HK-2 (cell line): ENCODE data around the gene URB2.

ENCODE experiments used
- DNase-seq: peaks from one replicate; pipeline ENCODE4 v3.0.0-alpha.2; 2018; ENCODE audit not compliant: unreplicated experiment

Gene URB2

DNA sequence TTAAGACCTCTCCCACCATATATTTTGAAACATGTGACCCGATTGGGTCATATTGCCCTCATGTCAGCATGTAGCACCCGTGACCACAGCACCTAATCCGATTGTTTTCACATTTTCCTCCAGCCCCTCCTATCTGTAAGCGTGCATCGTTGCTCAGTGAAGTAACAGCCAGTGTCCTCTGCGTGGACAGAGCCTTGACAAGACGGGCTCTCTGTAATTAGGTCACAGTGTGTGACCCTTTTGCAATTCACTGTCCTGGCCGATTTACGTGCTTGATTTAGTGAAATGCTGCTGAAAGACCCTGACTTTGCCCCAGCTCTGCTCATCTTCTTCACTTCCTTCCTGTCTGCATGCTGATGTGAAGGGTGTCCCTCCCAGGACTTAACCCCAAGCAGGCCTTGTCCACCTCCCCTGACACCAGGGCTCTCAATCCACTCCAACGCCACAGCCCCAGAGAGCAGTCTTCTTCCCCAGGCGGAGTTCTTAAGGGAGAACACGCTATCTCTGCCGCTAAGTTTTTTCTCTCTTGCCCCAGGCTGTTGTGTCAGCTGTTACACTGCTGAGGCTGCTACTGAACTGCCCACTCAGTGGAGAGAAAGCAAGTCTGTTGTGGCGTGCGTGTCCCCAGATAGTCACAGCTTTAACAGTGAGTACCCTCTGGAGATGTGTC is 19.4 kb downstream of the URB2 start:
- no peak for DNase-seq

- DNase-seq, result no peak
Observed at GRCh38 chr1:229648406-229648805, 22.4 kb downstream of the URB2 start.

- DNase-seq, result no peak
Observed at GRCh38 chr1:229650045-229650444, 24.0 kb downstream of the URB2 start.

DNA sequence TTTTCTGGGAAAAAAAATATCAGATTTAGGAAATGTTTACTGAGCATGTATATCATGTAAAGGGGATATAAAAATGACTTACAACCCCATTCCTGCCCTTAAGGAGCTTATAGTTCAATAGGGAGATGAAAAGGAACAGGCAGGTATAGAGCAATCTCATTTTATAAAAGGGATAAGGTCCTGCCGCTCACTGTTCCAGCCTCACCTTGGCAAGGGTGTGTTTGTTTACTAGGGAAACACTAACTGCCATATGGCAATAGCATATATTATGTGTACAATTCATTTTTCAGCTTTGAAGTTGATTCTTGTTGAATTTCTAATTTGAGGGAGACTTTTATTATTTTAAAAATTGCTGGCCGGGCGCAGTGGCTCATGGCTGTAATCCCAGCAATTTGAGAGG is 25.5 kb downstream of the URB2 start:
- DNase-seq, result no peak

DNA sequence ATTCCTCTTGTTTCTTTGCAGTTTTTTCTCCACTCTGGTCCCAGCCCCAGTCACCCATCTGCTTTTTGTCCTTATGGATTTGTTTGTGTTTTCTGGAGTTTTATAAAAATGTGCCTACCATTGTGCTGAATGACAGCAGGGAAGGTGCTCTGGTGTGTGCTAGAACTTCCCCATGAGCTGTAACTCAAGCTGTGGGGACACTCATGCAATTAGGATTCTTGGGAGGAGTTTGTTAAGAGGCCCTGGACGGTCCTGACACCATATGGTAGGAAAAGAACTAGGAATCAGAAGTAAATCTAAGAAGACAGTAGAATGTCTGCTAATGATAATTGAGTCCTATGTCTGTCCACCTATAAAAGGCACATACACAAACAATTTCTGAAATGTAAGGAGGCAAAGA is 27.4 kb downstream of the URB2 start:
- no peak for DNase-seq

DNA sequence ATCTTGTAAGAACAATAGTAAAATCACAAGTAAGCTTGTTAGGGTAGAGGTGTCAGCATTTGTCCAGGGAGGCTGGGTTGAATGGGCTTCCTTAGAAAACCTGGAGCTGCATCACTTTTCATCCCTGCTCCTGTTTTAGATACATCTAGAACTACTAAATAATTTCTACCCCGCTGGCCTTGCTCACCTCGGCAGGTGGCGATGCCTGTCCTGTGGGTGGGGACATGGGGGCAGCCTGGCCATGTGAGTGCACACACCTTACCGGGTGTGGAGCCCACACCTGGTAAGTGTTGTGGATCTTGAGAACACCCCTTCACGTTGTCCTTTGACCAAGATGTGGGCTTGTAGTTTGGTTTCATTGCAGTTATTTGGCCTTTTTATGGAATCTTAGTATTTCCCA is 29.7 kb downstream of the URB2 start:
- DNase-seq, result no peak

- DNase-seq, result no peak
Observed at GRCh38 chr1:229657993-229658755, 32.1 kb downstream of the URB2 start.

DNA sequence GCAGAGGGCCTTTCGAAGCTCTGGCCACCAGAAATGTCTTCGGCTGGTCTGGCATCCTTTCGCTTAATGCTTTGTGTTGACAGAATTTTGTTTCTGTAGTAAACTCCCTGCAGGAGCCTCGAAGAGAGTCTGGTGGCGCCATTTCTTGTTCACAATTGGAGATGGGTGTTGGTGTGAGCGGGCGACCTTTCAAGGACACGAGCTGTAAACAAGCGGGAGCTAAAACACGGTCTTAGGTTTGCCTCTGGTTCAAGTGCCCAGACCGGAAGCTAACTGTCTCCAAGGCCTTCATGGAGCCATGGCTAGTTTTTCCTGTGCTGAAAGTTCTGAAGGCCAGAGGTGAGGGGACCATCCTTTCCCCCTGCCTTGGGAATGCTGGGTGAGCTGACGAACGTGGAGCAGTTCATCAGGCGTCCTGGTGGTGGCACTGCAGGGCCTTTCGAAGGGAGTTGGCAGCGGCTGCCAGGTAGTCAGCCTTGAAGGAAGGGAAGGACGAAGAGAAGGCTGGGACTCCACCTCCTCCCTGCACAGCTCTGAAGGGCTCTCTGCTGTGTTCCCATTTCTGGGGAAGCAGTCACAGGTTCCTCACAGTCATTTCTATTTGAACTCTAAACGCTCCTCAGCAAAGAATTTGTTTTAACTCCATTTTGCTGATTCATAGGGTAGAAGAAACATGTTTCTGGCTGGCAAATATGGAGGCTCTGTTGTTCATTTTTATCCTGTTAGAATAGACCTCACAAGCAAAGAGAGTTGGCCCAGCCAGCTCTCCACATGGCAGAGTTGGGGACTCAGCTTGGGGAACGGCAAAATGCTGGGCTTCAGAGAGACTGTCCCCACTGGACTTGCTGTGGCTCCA is 35.2 kb downstream of the URB2 start:
- DNase-seq, result peak; percentile 69

GRCh38 chr1:229661897-229662296 is 35.9 kb downstream of the URB2 start:
- no peak for DNase-seq

GRCh38 chr1:229664133-229664689 is 38.2 kb downstream of the URB2 start:
- peak; percentile 44 for DNase-seq

- no peak for DNase-seq
Observed at GRCh38 chr1:229665912-229666558, 40.0 kb downstream of the URB2 start.

DNA sequence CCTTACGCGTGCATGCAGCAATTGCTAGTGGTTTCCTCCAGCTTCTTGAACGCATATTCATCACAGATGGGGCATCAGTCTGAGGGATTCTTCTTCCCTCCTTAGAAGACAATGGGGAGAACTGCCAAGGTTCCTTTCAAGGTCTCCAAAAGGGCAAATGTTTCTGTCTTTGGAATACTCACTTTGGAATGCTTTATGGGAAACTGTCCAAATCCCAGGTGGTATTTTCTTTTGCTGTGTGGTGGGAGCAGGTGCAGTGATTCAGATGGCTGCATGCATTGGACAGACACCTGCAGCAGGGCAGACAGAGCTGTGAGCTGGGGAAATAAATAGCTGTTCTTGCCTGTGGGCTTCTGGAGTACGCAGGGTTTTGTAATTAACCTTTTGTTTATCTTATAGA is 40.5 kb downstream of the URB2 start:
- no peak for DNase-seq

- DNase-seq, result no peak
Observed at GRCh38 chr1:229669333-229669732, 43.3 kb downstream of the URB2 start.

- no peak for DNase-seq
Observed at GRCh38 chr1:229671310-229671709, 45.3 kb downstream of the URB2 start.

DNA sequence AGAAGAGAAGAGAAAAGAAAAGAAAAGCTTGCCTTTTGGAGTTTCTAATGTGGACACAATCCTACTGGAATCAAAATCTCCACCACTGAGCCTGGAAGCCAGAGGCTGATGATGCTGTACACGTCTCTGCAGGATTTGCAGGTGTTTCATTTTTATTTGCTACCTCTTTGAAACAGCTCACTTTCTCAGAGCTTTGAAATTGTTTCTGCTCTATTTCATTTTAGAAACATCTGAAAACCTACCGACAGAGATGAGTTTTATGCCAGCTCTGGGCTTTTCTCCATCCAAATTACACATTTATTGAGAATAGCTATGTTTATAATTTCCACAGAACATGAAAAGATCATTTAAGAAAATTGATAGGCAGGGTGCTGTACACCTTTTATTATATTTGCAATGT is 46.2 kb downstream of the URB2 start:
- DNase-seq, result no peak

DNA sequence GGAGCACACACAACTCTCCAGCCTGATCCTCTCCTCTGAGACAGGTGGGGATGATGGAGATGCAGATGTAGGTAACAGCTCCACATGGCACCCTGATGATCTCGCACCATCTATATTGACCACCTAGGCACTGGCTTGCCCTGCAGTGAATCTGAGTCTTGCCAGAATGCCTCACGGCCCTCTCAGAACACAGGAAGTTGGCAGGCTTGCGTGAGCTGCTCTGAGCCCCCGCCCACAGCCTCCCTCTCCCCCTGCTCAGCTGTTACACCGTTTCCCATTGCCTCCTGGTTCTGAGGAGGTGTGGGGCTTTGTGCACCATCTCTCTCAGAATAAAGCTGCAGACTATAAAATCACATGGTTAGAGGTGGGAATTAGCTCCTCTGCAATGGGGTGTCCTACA is 48.0 kb downstream of the URB2 start:
- no peak for DNase-seq

- no peak for DNase-seq
Observed at GRCh38 chr1:229675396-229675795, 49.3 kb downstream of the URB2 start.

GRCh38 chr1:229685149-229685548 is 59.1 kb downstream of the URB2 start:
- no peak for DNase-seq

DNA sequence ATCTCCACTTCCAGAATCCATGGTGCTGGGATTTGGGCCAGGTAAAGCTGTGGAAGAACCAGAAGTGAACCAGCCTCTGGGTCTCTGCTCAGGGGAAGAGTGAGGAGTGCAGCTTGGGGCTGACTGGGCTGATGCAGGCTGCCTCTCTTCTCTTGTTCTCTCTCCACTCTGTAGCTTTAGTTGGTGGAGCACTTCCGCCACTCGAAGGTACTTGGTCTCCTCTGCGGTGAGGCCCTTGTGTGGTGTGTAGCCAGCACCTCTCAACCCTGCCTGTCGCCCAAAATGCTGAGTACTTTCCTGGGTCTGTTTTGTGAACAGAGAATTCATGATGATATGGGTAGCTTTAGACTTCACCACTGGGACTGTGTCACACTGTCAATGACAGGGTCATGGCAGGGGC is 63.2 kb downstream of the URB2 start:
- DNase-seq, result no peak

DNA sequence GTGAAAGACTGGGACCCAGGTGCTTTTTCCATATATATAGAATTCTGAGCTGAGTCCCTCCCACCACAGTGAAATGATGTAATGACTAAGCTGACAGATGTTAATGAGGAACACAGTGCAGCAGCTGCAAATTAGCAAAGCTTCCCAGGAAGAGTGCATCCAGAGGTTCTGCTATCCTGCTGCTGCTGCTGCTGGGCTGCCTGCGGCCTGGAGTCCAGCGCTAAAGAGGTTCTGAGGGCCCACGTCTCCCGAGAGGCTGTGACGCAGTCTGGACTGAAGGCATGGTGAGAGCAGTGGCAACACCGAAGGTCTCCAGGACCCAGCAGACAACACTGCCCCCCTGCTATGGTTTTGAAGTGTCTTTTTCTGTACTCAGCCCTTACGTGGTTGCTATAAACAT is 63.9 kb downstream of the URB2 start:
- DNase-seq, result no peak

GRCh38 chr1:229690662-229691061 is 64.6 kb downstream of the URB2 start:
- DNase-seq, result no peak

GRCh38 chr1:229691362-229691761 is 65.3 kb downstream of the URB2 start:
- no peak for DNase-seq
